Measurements from ENCODE around the gene ZNF618.

ZNF618 gene

GRCh38 chr9:113879911-113880310 lies 3.8 kb downstream of the ZNF618 start:
- CTCF ChIA-PET: no interaction called here
- no peak for DNase-seq (ENCODE audit: extremely low spot score)
- POLR2A ChIA-PET: no interaction called here
- TF ChIP-seq, protein P1, sequence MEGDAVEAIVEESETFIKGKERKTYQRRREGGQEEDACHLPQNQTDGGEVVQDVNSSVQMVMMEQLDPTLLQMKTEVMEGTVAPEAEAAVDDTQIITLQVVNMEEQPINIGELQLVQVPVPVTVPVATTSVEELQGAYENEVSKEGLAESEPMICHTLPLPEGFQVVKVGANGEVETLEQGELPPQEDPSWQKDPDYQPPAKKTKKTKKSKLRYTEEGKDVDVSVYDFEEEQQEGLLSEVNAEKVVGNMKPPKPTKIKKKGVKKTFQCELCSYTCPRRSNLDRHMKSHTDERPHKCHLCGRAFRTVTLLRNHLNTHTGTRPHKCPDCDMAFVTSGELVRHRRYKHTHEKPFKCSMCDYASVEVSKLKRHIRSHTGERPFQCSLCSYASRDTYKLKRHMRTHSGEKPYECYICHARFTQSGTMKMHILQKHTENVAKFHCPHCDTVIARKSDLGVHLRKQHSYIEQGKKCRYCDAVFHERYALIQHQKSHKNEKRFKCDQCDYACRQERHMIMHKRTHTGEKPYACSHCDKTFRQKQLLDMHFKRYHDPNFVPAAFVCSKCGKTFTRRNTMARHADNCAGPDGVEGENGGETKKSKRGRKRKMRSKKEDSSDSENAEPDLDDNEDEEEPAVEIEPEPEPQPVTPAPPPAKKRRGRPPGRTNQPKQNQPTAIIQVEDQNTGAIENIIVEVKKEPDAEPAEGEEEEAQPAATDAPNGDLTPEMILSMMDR (IDR thresholded peaks at IDR 0.05; ENCODE audit: control extremely low read depth, extremely low read depth, low read depth, missing control alignments): no peak

- ChIA-PET POLR2A (no interaction called here), CTCF (interaction anchor here (1.1 to 1.6 kb wide), 2 partner anchors 28 to 81 kb away, joined by 3 to 4 read pairs; no protein-coding TSS in a partner anchor)
- TF ChIP-seq, protein P1 (IDR thresholded peaks at IDR 0.05; ENCODE audit: control extremely low read depth, extremely low read depth, low read depth, missing control alignments): no peak
- no peak for DNase-seq (ENCODE audit: extremely low spot score)
Observed at GRCh38 chr9:113882181-113882580, 6.1 kb downstream of the ZNF618 start.

DNA sequence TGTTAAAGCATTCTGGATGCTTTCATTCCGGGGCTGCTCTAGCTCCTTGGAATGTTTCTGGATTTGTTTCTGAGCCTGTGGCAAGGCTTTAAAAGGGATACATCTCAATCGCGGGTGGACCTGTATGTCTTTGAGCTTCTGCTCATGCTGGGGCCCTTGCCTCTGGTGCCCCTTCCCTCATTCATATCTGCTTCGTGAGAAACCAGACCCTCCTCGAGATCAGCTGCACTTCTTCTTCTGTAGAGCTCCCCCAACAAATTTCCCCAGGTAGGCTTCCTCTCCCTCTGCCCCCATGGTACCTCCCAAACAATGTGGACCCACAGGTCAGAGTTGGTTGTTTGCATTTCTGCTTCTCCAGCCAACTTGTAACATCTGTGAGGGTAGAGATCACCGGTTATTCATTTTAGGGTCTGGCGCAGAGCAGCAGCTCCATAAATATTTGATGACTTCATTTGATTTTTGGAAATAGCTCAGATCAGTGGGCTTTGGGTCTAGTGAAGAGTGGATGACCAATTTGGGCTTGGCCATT lies 6.6 kb downstream of the ZNF618 start:
- ChIA-PET POLR2A (no interaction called here), CTCF (interaction anchor here (1.1 to 1.6 kb wide), 2 partner anchors 29 to 80 kb away, joined by 3 to 4 read pairs; no protein-coding TSS in a partner anchor)
- TF ChIP-seq, protein P1 (IDR thresholded peaks at IDR 0.05; ENCODE audit: control extremely low read depth, extremely low read depth, low read depth, missing control alignments): no peak
- DNase-seq (ENCODE audit: extremely low spot score): no peak

- ChIA-PET POLR2A (no interaction called here), CTCF (no interaction called here)
- no peak for DNase-seq (ENCODE audit: extremely low spot score)
- TF ChIP-seq, protein P1 (IDR thresholded peaks at IDR 0.05; ENCODE audit: control extremely low read depth, extremely low read depth, low read depth, missing control alignments): no peak
Observed at GRCh38 chr9:113885183-113886025, 9.3 kb downstream of the ZNF618 start.

GRCh38 chr9:113886026-113886369 lies 9.9 kb downstream of the ZNF618 start:
- POLR2A ChIA-PET: no interaction called here
- CTCF ChIA-PET: no interaction called here
- TF ChIP-seq, protein P1 (IDR thresholded peaks at IDR 0.05; ENCODE audit: control extremely low read depth, extremely low read depth, low read depth, missing control alignments): no peak
- DNase-seq (ENCODE audit: extremely low spot score): no peak

DNA sequence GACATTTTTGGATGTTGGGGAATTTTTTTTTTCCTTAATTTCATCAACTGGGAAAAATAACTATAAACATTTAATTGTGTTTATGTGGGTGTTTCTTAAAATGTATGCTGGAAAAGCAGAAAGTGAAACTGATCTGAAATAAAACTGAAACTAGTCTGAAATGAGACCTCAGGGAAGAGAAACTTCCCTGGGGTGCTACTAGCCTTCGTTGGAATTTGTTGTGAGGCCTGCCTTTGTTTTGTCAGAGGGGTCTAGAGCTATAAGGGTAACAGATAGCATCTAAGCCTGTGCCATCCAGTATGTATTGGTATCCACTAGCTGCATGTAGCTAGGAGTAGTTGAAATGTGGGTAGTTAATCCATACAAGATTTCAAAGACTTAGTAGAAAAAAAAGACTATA lies 10.4 kb downstream of the ZNF618 start:
- DNase-seq (ENCODE audit: extremely low spot score): no peak
- POLR2A ChIA-PET: no interaction called here

More for the DNA sequence above, 10.4 kb downstream of the ZNF618 start:
- TF ChIP-seq, protein P1 (IDR thresholded peaks at IDR 0.05; ENCODE audit: control extremely low read depth, extremely low read depth, low read depth, missing control alignments): no peak
- CTCF ChIA-PET: no interaction called here
